Measurements from ENCODE around the gene CADM1. TPM values are rescaled to one million over a fixed set of nuclear protein-coding genes. Genes with fewer than 3 reads are reported as not detected.

Gene CADM1
- total and polyA plus RNA-seq, 9 of the 15 experiments (the other 6 are each of a cell fraction or from before 2014, with no cell fraction given) = 0.42 TPM; not detected in 8

GRCh38 chr11:115406404-115406803 is 97.8 kb downstream of the CADM1 start:
- H3K9ac ChIP-seq (ENCODE audit: insufficient read depth in 1 of 2, low read depth in 2 of 2, low read length in 2 of 2) = no peak overlapping the region
- no peaks in the 10 kb centered on the region for H3K36me3 ChIP-seq (ENCODE audit: control insufficient read depth, insufficient read depth, low read length)
- POLR2A ChIA-PET = no interaction called here
- intact Hi-C loops (cut with micrococcal nuclease) = no loop called here
- no peaks in the 10 kb centered on the region for H4K20me1 ChIP-seq (replicated peaks; ENCODE audit: control insufficient read depth, insufficient read depth, low read length)
- DNase-seq (ENCODE audit: extremely low read depth in 1 of 4, low spot score in 3 of 4) (no peak), FAIRE-seq (no peak), ATAC-seq (no peak)
- 0% methylated on average over 4 of the region's 4 CpGs for WGBS (ENCODE audit: insufficient coverage, low coverage, missing lambda C conversion rate)
- no peaks in the 10 kb centered on the region for H3K9me1 ChIP-seq (ENCODE audit: control insufficient read depth, insufficient read depth, low read length)
- H2AFZ ChIP-seq (ENCODE audit: low read depth, low read length) = no peak overlapping the region
- H3K27ac ChIP-seq (ENCODE audit: extremely low read depth, low read depth, low read length) = no peak overlapping the region
- H3K27me3 ChIP-seq (ENCODE audit: control insufficient read depth in 2 of 2, insufficient read depth in 2 of 2, low read length in 2 of 2) = no peaks in the 10 kb centered on the region; a peak in 1 of 5 replicates
- no peaks in the 10 kb centered on the region for H3K4me1 ChIP-seq (replicated peaks in 1 of 2; ENCODE audit: control insufficient read depth in 2 of 2, insufficient read depth in 2 of 2, low read length in 2 of 2)
- no peak for TF ChIP-seq ZBTB8A (IDR thresholded peaks at IDR 0.05; ENCODE audit: partially characterized antibody)
- no peak for TF ChIP-seq RBM25 (IDR thresholded peaks at IDR 0.05; ENCODE audit: low read depth, low read length, severe bottlenecking)
- no peak for TF ChIP-seq ZNF592 (IDR thresholded peaks at IDR 0.05)
- no peak for TF ChIP-seq CHCHD3 (CRISPR knock-in tag; IDR thresholded peaks at IDR 0.05)
- TF ChIP-seq RBM39 (optimal IDR thresholded peaks at IDR 0.05; ENCODE audit: low read depth, low read length) = no peak
- no peak for TF ChIP-seq STAT5A (IDR thresholded peaks at IDR 0.05; ENCODE audit: borderline replicate concordance, low read length)
- no peak for TF ChIP-seq TEAD1 (CRISPR knock-in tag; IDR thresholded peaks at IDR 0.05)
- no peak for TF ChIP-seq BCOR (IDR thresholded peaks at IDR 0.05)
- TF ChIP-seq NR0B1 (IDR thresholded peaks at IDR 0.05; ENCODE audit: partially characterized antibody) = no peak
- no peak for TF ChIP-seq ZSCAN29 (IDR thresholded peaks at IDR 0.05)
- TF ChIP-seq PCBP1 (IDR thresholded peaks at IDR 0.05; ENCODE audit: low read depth, low read length, poor library complexity, severe bottlenecking) = no peak
- no peak for TF ChIP-seq ZNF165 (CRISPR knock-in tag; IDR thresholded peaks at IDR 0.05; ENCODE audit: borderline replicate concordance)
- TF ChIP-seq HCFC1 (IDR thresholded peaks at IDR 0.05; ENCODE audit: low read depth, low read length) = no peak
- no peak for TF ChIP-seq ZMIZ1 (IDR thresholded peaks at IDR 0.05; ENCODE audit: low read depth in 2 of 2, low read length in 2 of 2)
- no peak overlapping the region for H3K4me2 ChIP-seq (ENCODE audit: insufficient read depth, low read length)
- no peaks in the 10 kb centered on the region for H3K9me3 ChIP-seq (replicated peaks; ENCODE audit: control insufficient read depth, insufficient read depth, low read depth, low read length)
- CTCF ChIA-PET (ENCODE audit: low intra/inter-chr PET ratio) = no interaction called here
- no peaks in the 10 kb centered on the region for H3K79me2 ChIP-seq (ENCODE audit: control insufficient read depth, insufficient read depth, low read length)
- in situ Hi-C loops (cut with MboI) = no loop called here
- H3K4me3 ChIP-seq = no peak overlapping the region
- no TSS peak for BruUV-seq (replicated peaks)

Measured in K562 (cell line).